Measurements from ENCODE around the gene ELAPOR1.

- TF ChIP-seq CTCF (IDR thresholded peaks at IDR 0.05) (no peak), POLR2AphosphoS5 (IDR thresholded peaks at IDR 0.05) (no peak), POLR2A (IDR thresholded peaks at IDR 0.05) (no peak)
Measured at GRCh38 chr1:109140392-109140791, 26.5 kb downstream of the ELAPOR1 start.

All from stomach (tissue), 4 donors.